Measurements from ENCODE around the gene ZCWPW1.
"Not testable (repeated sequence)": the region's sequence is repeated elsewhere in the genome, so short reads cannot be mapped to it uniquely, and the experiment has no call there.

Gene ZCWPW1

GRCh38 chr7:100353685-100354330 is 74.7 kb downstream of the ZCWPW1 start:
- no peak for DNase-seq (ENCODE audit: low spot score)

GRCh38 chr7:100352984-100353684 is 75.4 kb downstream of the ZCWPW1 start:
- DNase-seq (ENCODE audit: low spot score), result no peak

DNA sequence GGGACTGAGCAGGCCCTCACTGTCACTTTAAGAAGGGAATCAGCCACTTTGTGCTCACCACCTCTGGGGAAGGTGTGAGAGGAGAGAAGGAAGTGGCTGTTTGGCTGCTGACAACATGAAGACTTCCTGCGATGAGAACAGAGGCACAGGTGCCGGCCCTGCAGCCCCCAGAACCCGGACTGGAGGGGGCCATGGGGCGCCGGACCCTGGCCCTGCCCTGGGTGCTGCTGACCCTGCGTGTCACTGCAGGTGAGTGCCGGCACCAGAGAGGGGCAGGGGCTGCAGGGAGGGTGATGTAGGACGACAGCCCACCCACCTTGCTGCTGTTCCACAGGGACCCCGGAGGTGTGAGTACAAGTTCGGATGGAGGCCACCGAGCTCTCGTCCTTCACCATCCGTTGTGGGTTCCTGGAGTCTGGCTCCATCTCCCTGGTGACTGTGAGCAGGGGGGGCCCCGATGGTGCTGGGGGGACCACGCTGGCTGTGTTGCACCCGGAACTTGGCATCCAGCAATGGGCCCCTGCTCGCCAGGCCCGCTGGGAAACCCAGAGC is 76.2 kb downstream of the ZCWPW1 start:
- not testable (repeated sequence) for DNase-seq (ENCODE audit: low spot score)

DNA sequence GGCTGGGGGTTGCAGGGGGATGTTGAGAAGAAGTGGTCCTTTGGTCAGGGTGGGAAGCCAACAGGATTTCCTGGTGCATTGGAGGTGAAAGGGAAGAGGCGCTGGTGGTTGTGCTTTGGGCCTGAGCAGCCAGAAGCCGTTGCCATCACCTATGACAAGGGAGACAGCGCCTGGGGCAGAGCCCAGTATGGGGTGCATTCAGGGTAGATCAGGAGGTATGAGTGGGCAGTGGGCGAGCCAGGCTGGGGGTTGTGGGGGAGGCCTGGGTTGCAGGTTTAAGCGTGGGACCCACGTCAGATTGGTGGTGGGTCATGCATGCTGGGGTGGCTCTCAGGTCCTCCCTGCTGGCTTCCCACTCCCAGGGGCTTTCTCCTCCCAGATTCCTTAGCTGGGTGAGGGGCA is 76.8 kb downstream of the ZCWPW1 start:
- no peak for DNase-seq (ENCODE audit: low spot score)
